ENCODE data around the gene PLEKHN1.

Gene PLEKHN1

GRCh38 chr1:940107-941014 is 25.9 kb upstream of the PLEKHN1 start:
- DNase-seq (ENCODE audit: low read depth), result peak; percentile 19
- no peak for TF ChIP-seq CTCF (IDR thresholded peaks at IDR 0.05; ENCODE audit: insufficient read depth, low read depth, low read length, missing control alignments)
- peak overlapping the region; percentile 13 for H3K4me3 ChIP-seq (ENCODE audit: low read length)

GRCh38 chr1:941015-941587 is 25.2 kb upstream of the PLEKHN1 start:
- TF ChIP-seq CTCF (IDR thresholded peaks at IDR 0.05; ENCODE audit: insufficient read depth, low read depth, low read length, missing control alignments), result no peak
- H3K4me3 ChIP-seq (ENCODE audit: low read length), result no peak overlapping the region
- no peak for DNase-seq (ENCODE audit: low read depth)

- H3K4me3 ChIP-seq (ENCODE audit: low read length), result no peak overlapping the region
- DNase-seq (ENCODE audit: low read depth), result peak; percentile 50
- TF ChIP-seq CTCF (IDR thresholded peaks at IDR 0.05; ENCODE audit: insufficient read depth, low read depth, low read length, missing control alignments), result no peak
These were observed 24.5 kb upstream of the PLEKHN1 start for GRCh38 chr1:941588-942383.

GRCh38 chr1:942411-942821 is 23.9 kb upstream of the PLEKHN1 start:
- H3K4me3 ChIP-seq (ENCODE audit: low read length), result no peak overlapping the region
- TF ChIP-seq CTCF (IDR thresholded peaks at IDR 0.05; ENCODE audit: insufficient read depth, low read depth, low read length, missing control alignments), result no peak
- DNase-seq (ENCODE audit: low read depth), result no peak

- H3K4me3 ChIP-seq (ENCODE audit: low read length), result no peak overlapping the region
- DNase-seq (ENCODE audit: low read depth), result no peak
- no peak for TF ChIP-seq CTCF (IDR thresholded peaks at IDR 0.05; ENCODE audit: insufficient read depth, low read depth, low read length, missing control alignments)
These were observed 23.3 kb upstream of the PLEKHN1 start for GRCh38 chr1:942864-943533.

- no peak for DNase-seq (ENCODE audit: low read depth)
- TF ChIP-seq CTCF (IDR thresholded peaks at IDR 0.05; ENCODE audit: insufficient read depth, low read depth, low read length, missing control alignments), result no peak
These were observed 22.5 kb upstream of the PLEKHN1 start for GRCh38 chr1:943545-944340.

More at GRCh38 chr1:943545-944340, 22.5 kb upstream of the PLEKHN1 start:
- no peak overlapping the region for H3K4me3 ChIP-seq (ENCODE audit: low read length)
